WTC11 (cell line): ENCODE measurements around the gene SREBF2.

Source experiments
- CREB1 ChIP-seq: sonication (generic); formaldehyde crosslinking; IDR thresholded peaks from 2 replicates; pipeline ENCODE4 v1.8.0; 2023; ENCODE audit warnings: mild to moderate bottlenecking, missing genetic modification reagents
- ESRRA ChIP-seq: sonication (generic); formaldehyde crosslinking; IDR thresholded peaks from 2 replicates; pipeline ENCODE4 v1.8.1; 2022; ENCODE audit warnings: mild to moderate bottlenecking, missing genetic modification reagents, borderline replicate concordance
- GABPB1 ChIP-seq: sonication (generic); formaldehyde crosslinking; IDR thresholded peaks from 2 replicates; pipeline ENCODE4 v1.8.1; 2023; ENCODE audit warnings: mild to moderate bottlenecking, missing genetic modification reagents
- MXD4 ChIP-seq: fragments of 250-450 bp; sonication (Bioruptor Pico); IDR thresholded peaks from 2 replicates; pipeline ENCODE4 v1.8.0; 2021; ENCODE audit warnings: mild to moderate bottlenecking, moderate library complexity, borderline replicate concordance
- TEAD4 ChIP-seq: sonication (generic); formaldehyde crosslinking; IDR thresholded peaks from 2 replicates; pipeline ENCODE4 v1.8.0; 2022; ENCODE audit warnings: mild to moderate bottlenecking, missing genetic modification reagents
- ZNF423 ChIP-seq: fragments of 250-450 bp; sonication (Bioruptor Pico); IDR thresholded peaks from 2 replicates; pipeline ENCODE4 v2.1.2; 2022; ENCODE audit warnings: mild to moderate bottlenecking, moderate library complexity
- TF ChIP-seq, protein P1 (sequence below): sonication (generic); formaldehyde crosslinking; IDR thresholded peaks from 2 replicates; pipeline ENCODE4 v1.8.1; 2023; ENCODE audit warnings: mild to moderate bottlenecking, missing genetic modification reagents, moderate library complexity
- TF ChIP-seq, protein P2 (sequence below): fragments of 200-600 bp; IDR thresholded peaks from 2 replicates; pipeline ENCODE4 v1.8.0; 2022; ENCODE audit warnings: antibody characterized with exemption
- TF ChIP-seq, protein P3 (sequence below): sonication (generic); formaldehyde crosslinking; IDR thresholded peaks from 2 replicates; pipeline ENCODE4 v1.8.1; 2022; ENCODE audit warnings: low read depth, mild to moderate bottlenecking, moderate library complexity, missing genetic modification reagents, borderline replicate concordance
- TF ChIP-seq, protein P4 (sequence below): sonication (generic); formaldehyde crosslinking; IDR thresholded peaks from 2 replicates; pipeline ENCODE4 v1.8.0; 2022; ENCODE audit warnings: mild to moderate bottlenecking, missing genetic modification reagents

DNA sequence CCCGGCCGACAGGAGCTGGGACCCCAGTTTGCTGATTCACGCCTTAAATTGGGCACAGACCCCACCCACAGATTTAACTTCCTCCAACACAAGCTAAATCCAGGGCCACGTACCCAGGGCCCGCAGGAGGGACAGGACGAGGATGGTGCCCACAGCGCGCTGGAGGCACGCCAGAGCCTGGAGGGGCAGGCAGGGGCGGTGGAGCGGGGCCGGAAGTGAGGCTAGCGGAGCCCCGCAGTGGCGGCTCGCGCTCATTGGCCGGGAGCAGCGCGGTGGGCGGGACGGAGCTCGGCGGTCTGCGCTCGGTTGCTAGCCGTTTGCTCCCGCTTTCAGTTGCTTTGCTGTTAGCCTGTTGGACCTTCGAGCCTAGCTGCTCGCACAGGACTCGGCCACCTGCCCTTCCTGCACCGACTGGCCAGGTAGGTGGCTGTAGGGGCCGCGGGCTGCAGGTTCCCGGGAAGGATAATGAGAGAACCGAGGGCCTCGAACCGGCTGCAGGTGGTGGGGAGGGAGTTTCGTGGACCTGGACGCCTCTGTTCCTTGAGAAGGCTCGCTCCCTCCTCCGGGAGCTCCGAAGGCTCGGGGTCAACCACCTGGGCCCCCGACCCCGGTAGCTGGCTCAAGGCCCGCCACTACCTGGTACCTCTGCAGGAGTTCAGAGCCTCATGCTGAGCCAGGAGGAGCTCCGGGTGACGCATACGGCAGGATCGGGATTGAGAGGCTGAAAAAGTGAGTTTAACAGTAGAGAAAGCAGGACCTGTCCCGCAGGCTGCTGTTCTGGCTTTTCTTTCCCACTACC, 32.4 kb upstream of the SREBF2 start, which contains the start of gene CCDC134:
- TF ChIP-seq, protein P1, sequence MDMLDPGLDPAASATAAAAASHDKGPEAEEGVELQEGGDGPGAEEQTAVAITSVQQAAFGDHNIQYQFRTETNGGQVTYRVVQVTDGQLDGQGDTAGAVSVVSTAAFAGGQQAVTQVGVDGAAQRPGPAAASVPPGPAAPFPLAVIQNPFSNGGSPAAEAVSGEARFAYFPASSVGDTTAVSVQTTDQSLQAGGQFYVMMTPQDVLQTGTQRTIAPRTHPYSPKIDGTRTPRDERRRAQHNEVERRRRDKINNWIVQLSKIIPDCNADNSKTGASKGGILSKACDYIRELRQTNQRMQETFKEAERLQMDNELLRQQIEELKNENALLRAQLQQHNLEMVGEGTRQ (CRISPR knock-in tag): 0 out of 2 replicates have a peak, but pooled peaks have one; percentile 20
- peak; percentile 86; the same call in 1 of the 2 replicates for TF ChIP-seq ESRRA (CRISPR knock-in tag)
- TF ChIP-seq, protein P2, sequence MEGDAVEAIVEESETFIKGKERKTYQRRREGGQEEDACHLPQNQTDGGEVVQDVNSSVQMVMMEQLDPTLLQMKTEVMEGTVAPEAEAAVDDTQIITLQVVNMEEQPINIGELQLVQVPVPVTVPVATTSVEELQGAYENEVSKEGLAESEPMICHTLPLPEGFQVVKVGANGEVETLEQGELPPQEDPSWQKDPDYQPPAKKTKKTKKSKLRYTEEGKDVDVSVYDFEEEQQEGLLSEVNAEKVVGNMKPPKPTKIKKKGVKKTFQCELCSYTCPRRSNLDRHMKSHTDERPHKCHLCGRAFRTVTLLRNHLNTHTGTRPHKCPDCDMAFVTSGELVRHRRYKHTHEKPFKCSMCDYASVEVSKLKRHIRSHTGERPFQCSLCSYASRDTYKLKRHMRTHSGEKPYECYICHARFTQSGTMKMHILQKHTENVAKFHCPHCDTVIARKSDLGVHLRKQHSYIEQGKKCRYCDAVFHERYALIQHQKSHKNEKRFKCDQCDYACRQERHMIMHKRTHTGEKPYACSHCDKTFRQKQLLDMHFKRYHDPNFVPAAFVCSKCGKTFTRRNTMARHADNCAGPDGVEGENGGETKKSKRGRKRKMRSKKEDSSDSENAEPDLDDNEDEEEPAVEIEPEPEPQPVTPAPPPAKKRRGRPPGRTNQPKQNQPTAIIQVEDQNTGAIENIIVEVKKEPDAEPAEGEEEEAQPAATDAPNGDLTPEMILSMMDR: no peak
- TF ChIP-seq, protein P3, sequence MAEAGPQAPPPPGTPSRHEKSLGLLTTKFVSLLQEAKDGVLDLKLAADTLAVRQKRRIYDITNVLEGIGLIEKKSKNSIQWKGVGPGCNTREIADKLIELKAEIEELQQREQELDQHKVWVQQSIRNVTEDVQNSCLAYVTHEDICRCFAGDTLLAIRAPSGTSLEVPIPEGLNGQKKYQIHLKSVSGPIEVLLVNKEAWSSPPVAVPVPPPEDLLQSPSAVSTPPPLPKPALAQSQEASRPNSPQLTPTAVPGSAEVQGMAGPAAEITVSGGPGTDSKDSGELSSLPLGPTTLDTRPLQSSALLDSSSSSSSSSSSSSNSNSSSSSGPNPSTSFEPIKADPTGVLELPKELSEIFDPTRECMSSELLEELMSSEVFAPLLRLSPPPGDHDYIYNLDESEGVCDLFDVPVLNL (CRISPR knock-in tag): no peak
- TF ChIP-seq TEAD4 (CRISPR knock-in tag): no peak
- TF ChIP-seq, protein P4, sequence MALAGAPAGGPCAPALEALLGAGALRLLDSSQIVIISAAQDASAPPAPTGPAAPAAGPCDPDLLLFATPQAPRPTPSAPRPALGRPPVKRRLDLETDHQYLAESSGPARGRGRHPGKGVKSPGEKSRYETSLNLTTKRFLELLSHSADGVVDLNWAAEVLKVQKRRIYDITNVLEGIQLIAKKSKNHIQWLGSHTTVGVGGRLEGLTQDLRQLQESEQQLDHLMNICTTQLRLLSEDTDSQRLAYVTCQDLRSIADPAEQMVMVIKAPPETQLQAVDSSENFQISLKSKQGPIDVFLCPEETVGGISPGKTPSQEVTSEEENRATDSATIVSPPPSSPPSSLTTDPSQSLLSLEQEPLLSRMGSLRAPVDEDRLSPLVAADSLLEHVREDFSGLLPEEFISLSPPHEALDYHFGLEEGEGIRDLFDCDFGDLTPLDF: no peak
- peak; percentile 62; the same call in 1 of the 2 replicates for TF ChIP-seq GABPB1 (CRISPR knock-in tag)
- TF ChIP-seq ZNF423 (CRISPR knock-in tag): no peak
- no peak for TF ChIP-seq MXD4 (CRISPR knock-in tag)
- 0 out of 2 replicates have a peak, but pooled peaks have one; percentile 46 for TF ChIP-seq CREB1 (CRISPR knock-in tag)
